HG03342 (cell line): ENCODE results near the gene TNRC6C.
"Not testable (repeated sequence)": the region's sequence is repeated elsewhere in the genome, so short reads cannot be mapped to it uniquely, and the experiment has no call there.

Experiments
- ATAC-seq: cut with Tn5 transposase; IDR thresholded peaks from one replicate; pipeline ENCODE4 v1.9.1; 2021; ENCODE audit warnings: mild to moderate bottlenecking, moderate library complexity; ENCODE audit not compliant: unreplicated experiment

TNRC6C gene

DNA sequence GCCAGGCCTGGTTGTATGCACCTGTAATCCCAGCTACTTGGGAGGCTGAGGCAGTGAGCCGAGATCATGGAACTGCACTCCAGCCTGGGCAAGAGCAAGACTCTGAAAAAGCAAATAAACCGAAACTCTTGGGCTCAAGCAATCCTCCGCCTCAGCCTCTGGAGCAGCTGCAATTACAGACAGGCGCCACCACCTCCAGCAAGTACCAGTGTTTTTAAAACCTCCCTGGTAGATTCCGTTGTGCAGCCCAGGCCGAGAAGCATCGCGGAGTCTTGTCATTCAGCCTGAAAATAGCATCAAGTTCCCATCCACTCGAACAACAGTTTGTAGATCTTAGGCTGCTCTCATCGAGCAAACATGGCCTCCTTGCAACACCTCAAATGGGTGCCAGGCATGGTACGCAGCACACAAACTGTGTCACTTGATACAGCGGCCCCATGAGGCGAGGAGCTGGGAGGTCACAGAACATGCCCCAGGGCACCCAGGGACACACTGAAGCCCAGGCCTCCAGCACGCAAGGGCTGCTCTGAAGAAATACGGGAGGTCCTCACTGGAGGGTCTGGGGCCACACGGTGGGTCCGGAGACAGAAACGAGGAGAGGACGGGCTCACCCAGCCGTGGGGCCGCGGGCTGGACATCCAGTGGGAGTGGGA is 152.0 kb downstream of the TNRC6C start:
- no peak for ATAC-seq

DNA sequence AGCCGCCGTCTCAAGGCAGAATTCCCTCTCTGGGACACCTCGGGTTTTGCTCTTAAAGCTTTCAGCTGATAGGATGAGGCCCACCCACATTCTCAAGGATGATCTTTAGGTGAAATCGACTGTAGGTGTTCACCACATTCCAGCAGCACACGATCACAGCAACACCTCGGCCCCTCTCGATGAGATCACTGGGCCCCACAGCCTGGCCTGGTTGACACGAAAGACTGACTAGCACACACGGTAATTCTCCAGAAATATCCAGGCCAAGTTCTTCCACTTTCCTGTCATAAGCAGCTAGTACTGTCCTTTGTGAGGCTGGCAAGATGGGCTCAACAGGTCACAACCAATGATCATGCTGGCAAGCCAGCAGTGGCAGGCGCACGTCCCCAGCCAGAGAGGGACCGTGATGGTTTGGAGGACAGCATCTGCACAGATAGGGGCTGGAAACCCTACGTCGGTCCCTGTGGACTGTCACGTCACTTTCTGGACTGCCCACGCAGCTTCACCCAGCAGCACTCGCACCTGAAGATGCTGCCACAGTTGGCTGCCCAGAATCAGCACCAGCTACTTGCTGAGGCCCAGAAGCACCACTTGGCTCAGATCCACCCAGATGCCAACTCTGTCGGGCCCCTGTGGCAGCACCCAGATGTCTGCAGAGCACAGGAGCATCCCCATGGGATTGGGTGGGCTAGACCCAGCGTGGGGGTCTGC is 152.7 kb downstream of the TNRC6C start:
- no peak for ATAC-seq

DNA sequence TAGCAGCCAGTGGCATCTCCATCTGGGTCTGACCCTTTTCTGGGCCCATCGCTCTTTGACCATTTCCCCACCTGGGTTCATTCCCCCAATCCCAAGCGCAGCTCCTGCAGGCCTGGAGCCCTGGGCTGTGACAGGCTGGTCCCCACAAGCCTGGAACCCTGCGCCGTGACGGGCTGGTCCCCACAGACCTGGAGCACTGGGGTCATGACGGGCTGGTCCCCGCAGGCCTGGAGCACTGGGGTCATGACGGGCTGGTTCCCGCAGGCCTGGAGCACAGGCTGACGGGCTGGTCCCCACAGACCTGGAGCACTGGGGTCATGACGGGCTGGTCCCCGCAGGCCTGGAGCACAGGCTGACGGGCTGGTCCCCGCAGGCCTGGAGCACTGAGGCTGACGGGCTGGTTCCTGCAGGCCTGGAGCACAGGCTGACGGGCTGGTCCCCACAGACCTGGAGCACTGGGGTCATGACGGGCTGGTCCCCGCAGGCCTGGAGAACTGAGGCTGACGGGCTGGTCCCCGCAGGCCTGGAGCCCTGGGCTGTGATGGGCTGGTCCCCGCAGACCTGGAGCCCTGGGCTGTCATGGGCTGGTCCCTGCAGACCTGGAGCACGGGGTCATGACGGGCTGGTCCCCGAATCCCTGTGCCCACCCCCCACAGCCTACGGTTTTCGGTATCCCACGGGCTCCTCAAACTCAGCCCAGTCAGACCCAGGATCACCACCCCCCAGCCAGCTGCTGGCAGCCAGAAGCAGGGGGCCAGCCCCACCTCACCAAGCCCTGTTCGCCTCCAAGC is 153.4 kb downstream of the TNRC6C start:
- no peak for ATAC-seq

DNA sequence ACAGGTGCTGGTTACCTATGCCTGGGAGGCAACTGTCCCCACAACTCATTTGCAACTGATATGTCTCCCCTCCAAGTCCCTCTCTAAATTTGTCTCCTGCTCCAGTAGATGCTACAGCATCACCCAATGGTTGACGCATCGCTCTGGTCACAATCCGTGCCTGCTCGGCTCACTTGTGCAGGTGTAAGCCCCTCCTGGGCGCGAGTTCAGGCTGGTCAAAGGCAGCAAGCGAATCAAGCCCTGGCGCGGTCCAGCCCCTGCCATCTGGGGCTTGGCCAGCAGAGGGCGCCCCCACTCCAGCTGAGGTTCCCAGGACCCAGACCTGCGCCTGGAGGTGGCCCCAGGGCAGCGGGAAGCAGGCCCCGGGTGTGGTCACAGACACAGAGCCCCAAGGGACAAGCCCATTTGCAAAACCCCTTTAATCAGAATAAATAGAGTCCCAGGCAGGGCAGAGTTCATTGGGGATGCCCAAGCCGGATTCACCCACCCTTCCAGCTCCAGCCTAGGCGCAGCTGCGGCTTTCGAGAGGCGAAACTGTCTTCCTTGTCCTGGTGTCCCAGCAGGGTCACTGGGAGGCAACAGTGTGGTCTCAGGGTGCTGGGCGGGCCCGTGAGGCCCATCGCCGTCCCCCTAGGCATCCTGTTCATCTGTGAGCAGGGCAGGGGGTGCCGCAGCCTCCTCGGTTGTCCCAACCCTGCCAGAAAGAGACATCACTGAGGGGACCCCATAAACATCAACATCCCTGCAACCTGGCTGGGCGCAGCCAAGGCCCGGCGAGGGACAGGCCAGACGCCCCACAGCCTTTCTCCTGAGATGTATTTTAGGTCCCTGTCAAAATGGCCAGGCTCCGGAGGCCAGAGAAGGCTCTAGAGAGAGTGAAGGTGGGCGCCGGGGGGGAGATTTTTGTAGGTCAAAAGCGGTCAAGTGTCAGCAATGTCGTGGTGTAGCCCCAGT is 154.3 kb downstream of the TNRC6C start:
- ATAC-seq: no peak

DNA sequence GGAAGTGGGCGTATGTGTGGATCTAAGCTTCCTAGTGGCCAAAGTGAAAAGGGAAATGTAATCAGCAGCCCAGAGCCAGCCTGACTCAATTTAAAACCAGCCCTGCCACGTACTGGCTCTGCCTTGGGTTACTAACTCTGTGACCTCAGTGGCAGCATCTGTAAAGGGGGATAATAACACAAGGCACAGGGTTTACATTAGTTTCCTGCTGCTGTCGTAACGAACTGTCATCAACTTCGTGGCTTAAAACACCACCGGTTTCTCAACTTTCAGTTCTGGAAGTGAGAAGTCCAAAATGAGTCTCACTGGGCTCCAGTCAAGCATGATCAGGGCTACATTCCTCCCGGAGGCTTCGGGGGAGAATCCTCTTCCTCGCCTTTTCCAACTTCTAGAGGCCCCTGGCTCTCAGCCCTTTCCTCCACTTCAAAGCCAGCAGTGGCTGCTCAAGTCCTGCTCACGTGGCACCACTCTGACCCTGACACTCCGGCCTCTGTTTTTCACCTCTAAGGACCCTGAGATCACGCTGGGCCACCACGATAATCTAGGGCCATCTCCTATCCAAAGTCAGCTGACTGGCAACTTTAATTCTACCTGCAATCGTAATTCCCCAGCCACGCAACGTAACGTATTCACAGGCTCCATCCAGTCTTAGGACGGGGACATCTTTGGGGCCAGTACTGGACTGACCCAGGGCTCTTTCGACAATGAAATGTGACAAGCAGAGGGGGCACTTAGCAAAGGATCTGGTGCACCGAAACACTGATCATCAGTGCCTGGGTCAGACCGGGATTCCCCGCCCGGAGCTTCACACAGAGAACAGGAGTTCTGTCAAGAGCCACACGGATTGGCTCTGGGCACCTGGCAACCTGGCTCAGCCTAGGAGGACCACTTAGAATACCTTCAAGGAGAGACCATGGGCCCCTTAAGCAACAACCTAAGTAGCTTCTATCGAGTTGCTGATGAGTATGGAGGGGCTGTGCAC is 155.6 kb downstream of the TNRC6C start:
- no peak for ATAC-seq

DNA sequence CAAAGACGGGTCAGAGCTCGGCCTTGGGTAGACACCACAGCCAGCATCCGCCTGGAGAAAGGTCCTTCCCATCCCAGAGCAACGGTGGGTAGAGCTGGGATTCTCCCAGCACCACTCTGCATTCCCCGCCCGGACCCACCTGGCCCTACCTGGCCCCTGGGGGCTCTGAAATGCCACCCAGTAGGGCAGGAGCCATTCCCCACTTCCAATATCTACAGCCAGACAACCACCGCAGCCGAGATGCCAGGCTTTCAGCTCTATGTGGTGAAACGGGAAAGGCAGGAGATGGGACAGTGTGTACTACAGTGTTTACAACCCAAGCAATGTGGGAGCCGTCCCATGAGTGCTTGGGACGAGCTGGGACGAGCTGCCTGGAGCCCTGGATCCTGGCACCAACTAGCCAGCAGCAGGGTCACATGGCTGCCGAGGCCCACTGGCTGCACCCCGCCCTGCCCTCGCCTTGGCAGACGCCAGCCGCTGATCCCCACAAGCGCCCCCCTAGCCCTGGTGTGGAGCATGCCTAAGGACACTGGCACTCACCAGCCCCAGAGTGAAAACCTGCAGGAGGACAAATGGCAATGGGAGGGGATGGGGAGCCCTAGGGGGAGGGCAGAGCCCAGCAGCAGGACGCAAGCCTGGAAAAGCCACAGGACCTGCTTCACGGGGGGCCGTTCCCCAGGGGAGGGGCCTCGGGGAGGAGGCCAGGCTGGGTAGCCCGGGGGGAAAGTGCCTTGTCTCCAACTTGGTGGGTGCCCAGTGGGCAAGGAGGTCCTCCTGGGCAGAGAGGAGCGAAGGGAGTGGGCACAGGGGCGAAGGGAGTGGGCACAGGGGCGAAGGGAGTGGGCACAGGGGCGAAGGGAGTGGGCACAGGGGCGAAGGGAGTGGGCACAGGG is 156.6 kb downstream of the TNRC6C start:
- ATAC-seq: no peak

DNA sequence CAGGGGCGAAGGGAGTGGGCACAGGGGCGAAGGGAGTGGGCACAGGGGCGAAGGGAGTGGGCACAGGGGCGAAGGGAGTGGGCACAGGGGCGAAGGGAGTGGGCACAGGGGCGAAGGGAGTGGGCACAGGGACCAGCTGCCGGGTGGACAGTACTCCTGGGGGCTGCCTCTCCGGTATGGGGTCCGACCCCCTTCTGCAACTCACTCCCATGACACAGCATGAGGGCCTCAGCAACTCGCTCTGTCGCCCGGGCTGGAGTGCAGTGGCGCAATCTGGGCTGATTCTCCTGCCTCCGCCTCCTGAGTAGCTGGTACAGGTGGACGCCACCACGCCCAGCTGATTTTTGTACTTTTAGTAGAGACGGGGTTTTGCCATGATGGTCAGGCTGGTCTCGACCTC is 157.3 kb downstream of the TNRC6C start:
- not testable (repeated sequence) for ATAC-seq

DNA sequence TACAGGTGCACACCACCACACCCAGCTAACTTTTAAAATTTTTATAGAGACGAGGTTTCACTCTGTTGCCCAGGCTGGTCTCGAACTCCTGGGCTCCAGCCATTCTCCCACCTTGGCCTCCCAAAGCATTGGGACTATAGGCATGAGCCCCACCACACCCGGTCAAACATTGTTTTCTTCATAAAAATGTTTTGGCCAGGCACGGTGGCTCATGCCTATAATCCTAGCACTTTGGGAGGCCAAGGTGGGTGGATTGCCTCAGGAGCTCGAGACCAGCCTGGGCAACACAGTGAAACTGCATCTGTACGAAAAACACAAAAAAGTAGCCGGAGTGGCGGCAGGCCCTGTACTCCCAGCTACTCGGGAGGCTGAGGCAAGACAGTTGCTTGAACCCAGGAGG is 157.9 kb downstream of the TNRC6C start:
- no peak for ATAC-seq

DNA sequence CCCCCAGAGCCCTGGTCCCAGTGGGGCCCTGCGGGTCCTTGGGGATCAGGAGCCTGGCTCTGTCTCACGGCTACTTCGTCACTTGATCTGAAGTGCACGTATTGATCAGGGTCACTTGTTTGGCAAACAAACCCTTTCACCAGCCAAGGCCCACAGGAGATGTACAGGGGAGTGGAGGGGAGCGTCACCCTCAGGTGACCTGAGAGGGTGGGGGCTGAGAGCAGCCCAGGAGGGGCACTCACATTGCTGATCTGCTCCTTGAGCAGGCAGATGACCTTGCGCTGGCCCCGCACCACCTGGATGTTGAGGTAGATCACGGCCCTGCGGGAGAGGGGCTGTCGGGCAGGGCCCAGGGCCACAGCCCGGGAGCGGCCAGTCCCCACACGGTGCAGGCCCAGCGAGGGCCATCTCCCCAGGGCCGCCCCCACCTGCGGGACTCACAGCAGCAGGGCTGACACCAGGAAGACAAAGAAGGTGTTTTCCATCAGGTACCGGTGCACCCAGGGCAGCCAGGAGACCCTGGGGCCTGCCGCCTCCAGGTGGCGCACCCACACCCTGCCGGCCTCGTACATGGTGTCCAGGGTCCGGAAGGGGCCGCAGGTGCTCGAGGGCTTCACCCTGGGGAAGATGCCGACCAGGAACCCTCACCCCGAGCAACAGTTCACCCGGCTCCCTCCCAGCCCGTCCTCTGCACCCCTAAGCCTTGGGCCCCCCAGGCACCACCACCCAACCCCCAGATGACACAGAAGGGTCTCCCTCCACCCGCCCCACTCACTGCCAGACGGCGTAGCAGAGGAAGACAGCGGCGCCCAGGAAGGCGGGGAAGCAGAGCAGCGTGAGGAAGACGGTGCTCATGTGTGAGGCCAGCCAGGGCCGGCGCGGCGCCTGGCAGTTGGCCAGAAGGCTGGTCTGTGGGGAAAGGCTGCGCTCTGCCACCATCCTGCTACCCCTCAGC is 158.8 kb downstream of the TNRC6C start:
- no peak for ATAC-seq

DNA sequence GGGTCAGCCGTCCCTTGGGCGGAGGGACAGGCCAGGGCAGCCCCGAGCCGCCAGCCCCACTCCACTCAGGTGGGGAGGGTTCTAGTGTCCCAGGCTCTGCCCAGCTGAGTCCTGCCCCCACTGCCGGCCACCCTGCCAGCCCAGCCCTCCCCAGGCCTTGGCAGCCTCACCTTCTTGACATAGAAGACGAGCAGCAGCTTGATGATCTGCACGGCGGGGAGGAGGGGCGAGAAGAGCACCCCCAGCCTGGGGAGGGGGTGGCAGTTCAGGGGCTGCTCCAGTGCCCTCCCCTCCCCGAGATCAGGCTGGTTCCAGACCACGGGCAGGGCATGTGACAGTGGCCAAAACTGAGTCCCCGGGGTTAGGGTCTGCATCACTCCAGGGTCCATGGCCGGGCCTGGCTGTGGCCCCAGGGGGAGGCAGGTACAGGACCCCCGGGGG is 160.3 kb downstream of the TNRC6C start:
- no peak for ATAC-seq

DNA sequence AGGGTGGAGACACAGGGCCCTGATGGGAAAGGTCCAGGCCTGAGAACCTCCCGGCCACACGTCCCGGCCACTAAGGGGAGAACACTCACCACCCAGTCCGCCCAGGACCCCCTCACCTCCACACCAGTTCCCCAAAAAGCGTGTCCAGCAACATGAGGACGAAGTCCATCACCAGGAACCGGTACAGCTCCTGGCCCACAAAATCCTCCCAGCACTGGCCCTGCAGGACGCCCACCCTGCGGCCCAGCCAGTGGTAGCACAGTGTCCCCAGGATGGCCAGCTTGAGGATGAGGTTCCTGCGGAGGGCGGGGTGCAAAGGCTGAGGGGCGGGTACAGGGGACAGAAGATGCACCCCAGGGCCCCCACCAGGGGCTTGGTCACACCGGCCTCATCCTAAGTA is 162.0 kb downstream of the TNRC6C start:
- no peak for ATAC-seq

DNA sequence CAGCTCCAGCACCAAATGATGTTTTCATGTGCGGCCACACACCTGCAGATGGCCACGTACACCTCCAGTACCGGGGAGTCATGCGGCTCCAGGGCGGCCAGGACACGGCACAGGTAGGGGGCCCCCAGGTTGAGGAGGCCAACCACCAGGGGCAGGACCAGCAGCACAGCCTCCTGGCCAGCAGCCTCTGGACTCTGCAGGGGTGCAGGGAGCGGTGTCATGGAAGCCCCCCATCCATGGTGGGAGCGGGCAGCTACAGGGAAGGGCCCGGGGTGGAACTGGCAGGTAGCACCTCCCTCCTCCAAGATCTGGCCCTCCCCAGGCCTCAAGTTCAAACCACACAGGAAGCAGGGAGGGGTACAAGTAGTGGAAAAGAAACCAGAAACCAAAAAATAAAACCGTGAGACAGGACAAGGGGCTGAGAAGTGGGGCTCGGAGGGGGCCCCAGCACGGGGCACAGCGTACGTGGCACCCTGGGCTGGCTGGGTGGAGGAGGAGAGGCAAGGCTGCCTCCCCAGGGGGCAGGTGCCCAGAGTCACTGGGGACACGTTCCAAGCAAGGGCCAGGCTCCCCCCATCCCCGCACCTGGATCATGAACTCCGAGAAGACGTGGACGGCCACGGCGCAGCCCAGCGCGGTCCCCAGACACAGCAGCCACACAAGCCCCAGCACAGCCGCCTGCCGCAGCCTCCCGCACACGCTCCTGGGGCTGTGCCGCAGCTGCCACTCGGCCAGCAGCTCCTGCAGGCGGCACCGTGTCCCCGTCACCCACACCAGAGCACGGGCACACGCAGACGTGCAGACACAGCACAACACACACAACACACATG is 162.7 kb downstream of the TNRC6C start:
- ATAC-seq: no peak

DNA sequence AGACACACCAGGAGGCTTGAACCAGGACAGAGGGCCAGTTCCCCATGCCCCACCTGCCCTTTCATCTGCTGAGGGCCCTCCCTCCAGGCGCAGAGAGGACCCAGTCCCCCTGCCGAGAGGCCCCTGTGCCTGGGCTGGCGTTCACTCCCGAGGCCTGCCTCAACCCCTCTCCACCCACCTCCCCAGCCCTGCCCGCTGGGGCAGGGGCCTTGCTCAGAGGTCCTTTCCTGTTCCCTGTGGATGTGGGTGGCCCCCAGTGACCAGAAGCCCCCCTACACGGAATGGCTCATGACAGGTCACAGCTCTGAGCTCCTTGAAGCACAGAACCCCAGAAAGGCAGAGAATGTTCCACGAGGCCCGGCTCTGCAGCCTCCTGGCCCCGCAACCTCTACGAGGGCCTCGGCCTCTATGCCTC is 163.3 kb downstream of the TNRC6C start:
- ATAC-seq: no peak

DNA sequence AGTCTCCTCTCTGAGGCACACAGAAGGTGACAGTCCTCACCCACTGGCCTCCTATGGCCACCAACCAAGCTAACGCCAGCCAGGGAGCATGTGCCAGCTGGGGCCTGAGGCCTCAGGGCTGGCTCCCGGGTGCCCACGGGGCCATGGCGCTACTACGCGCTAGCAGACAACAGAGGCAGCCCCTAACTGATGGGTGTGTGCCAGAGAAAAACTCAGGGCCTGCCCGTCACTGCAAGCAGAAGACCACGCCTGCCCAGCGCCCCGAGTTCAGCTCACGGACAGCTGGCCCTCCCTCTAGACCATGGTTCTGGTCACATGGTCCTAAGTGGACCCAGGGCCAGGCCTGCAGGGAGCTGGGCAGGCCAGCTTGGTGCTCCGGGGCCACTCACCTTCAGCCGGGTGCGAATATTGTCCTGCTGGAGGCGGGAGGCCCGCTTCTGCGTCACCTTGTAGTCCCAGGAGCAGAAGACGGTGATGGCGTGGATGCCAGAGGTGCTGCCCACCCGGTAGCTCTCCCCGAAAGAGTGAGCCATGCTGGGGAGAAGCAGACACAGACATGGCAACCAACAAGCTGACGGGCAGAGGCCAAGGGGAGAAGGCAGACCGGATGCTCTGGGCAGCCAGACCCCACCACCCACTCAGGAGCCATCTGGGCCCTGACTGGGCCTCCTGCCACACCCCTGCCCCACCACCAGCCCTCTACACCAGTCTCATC is 163.9 kb downstream of the TNRC6C start:
- ATAC-seq: no peak

DNA sequence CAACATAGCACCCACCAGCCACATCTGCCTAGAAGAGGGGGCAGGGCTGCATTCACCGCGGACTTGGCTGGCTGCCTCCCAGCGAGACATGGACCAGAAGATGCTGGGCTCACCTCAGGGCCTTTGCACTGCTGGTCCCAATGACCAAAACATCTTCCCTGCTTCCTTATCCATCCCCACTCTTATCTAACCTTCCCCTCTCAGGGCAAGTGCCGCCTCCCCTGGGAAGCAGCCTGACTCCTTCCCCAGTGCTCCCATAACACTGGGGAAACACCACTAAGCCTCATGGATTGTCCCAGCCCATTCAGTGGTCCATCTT is 164.4 kb downstream of the TNRC6C start:
- ATAC-seq: no peak

DNA sequence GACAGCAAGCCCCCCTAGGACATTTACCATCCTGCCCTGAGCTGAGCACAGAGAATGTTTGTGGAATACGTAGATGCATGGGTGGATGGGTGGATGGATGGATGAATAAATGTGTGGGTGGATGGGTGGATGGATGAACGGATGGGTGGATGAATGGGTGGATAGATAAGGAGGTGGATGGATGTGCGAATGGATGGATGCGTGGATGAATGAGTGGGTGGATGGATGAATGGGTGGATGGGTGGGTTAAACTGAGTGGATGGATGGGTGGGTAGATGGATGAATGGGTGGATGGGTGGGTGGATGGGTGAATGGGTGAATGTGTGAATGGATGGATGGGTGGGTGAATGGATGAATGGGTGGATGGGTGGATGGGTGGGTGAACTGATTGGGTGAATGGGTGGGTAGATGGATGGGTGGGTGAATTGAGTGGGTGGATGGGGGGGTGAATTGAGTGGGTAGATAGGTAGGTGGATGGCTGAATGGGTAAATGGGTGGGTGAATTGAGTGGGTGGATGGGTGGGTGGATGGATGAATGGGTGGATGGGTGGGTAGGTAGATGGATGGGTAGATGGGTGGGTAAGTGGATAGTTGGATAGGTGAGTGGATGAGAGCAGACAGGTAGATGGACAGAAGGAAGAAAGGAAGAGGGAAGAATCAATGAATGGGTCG is 164.9 kb downstream of the TNRC6C start:
- ATAC-seq: no peak
